K562 (cell line): ENCODE results near the gene NFATC1. TPM values are rescaled to one million over a fixed set of nuclear protein-coding genes. Genes with fewer than 3 reads are reported as not detected.

Source experiments
- ATAC-seq: fragments of 200-7000 bp; cut with Tn5 transposase; 3 replicates; pipeline ENCODE4 v1.9.1; 2020; ENCODE audit warnings: moderate library complexity
- BruUV-seq: library from RNA; stranded (reverse); fragments of 400-500 nt; replicated peaks from 2 replicates; lab custom pipeline; 2021; lab: Mats Ljungman, UMichigan
- CTCF ChIA-PET: fragments of 300-600 bp; formaldehyde crosslinking; extraction: SDS; loops from one replicate; lab custom pipeline; 2021; ENCODE audit warnings: low intra/inter-chr PET ratio; lab: Yijun Ruan, JAX
- POLR2A ChIA-PET: fragments of 300-600, 350-650 bp; sonication (Branson Sonifier 250); formaldehyde crosslinking; extraction: SDS; loops from one replicate; lab custom pipeline; 2021; ENCODE audit warnings: antibody characterized with exemption, inconsistent platforms; lab: Yijun Ruan, JAX
- DNase-seq, 4 experiments: peaks; one replicate each; pipeline versions ENCODE4 v3.0.0 to v3.0.0-alpha.2; 2011 to 2018; ENCODE audit warnings: low spot score in 3 of 4, mixed read lengths in 3 of 4; ENCODE audit errors: extremely low read depth in 1 of 4
- FAIRE-seq: peaks from 2 replicates; lab custom pipeline; 2011; peaks lifted over from hg19 to GRCh38; lab: Jason Lieb, UNC
- H2AFZ ChIP-seq: 2 replicates; pipeline ENCODE4 v1.6.0; 2011; ENCODE audit warnings: low read depth, low read length, control low read depth, inconsistent platforms
- H3K27ac ChIP-seq: fragments of 200-600 bp; 3 replicates; pipeline ENCODE4 v1.8.0; 2011; ENCODE audit warnings: low read depth, mild to moderate bottlenecking, control low read depth, inconsistent platforms, low read length, moderate library complexity, mixed read lengths; ENCODE audit errors: extremely low read depth
- H3K27me3 ChIP-seq, 2 experiments: fragments of 300-600 bp in 1 of 2; 2 replicates in 1 of 2; 3 replicates in 1 of 2; pipeline versions ENCODE4 v1.6.0 to v1.8.0; 2011; ENCODE audit warnings: inconsistent platforms in 2 of 2, low read length in 2 of 2, mild to moderate bottlenecking in 1 of 2, mixed read lengths in 1 of 2, moderate library complexity in 1 of 2; ENCODE audit not compliant: control insufficient read depth in 2 of 2, insufficient read depth in 2 of 2
- H3K36me3 ChIP-seq: fragments of 300-600 bp; 3 replicates; pipeline ENCODE4 v1.8.0; 2011; ENCODE audit warnings: mild to moderate bottlenecking, low read length, inconsistent platforms; ENCODE audit not compliant: control insufficient read depth, insufficient read depth
- H3K4me1 ChIP-seq, 2 experiments: fragments of 200-600 bp in 1 of 2; replicated peaks in 1 of 2; 2 replicates in 1 of 2; 3 replicates in 1 of 2; pipeline versions ENCODE4 v1.5.1 to v1.8.0; 2011; ENCODE audit warnings: inconsistent platforms in 2 of 2, low read length in 2 of 2, mild to moderate bottlenecking in 1 of 2, mixed read lengths in 1 of 2, moderate library complexity in 1 of 2; ENCODE audit not compliant: control insufficient read depth in 2 of 2, insufficient read depth in 2 of 2
- H3K4me2 ChIP-seq: 2 replicates; pipeline ENCODE4 v1.6.1; 2011; ENCODE audit warnings: low read length, control low read depth, inconsistent platforms, mixed read lengths; ENCODE audit not compliant: insufficient read depth
- H3K4me3 ChIP-seq: fragments of 200-600 bp; sonication (generic), shearing (Covaris generic); 2 replicates; pipeline ENCODE4 v1.5.1; 2016; ENCODE audit warnings: control low read depth, inconsistent platforms
- H3K79me2 ChIP-seq: fragments of 200-600 bp; 3 replicates; pipeline ENCODE4 v1.8.0; 2011; ENCODE audit warnings: low read length, inconsistent platforms; ENCODE audit not compliant: control insufficient read depth, insufficient read depth
- H3K9ac ChIP-seq, 2 experiments: 2 replicates each; pipeline versions ENCODE4 v1.6.0 to v1.6.1; 2011; ENCODE audit warnings: low read depth in 2 of 2, low read length in 2 of 2, control low read depth in 1 of 2, inconsistent platforms in 1 of 2, mild to moderate bottlenecking in 1 of 2, mixed read lengths in 1 of 2; ENCODE audit not compliant: insufficient read depth in 1 of 2
- H3K9me1 ChIP-seq: one replicate; pipeline ENCODE4 v1.6.0; 2011; ENCODE audit warnings: inconsistent platforms, mild to moderate bottlenecking, low read length, moderate library complexity; ENCODE audit not compliant: control insufficient read depth, insufficient read depth
- H3K9me3 ChIP-seq: replicated peaks from 2 replicates; pipeline ENCODE4 v1.5.1; 2011; ENCODE audit warnings: low read depth, low read length, inconsistent platforms; ENCODE audit not compliant: control insufficient read depth, insufficient read depth
- H4K20me1 ChIP-seq: replicated peaks from 2 replicates; pipeline ENCODE4 v1.6.1; 2011; ENCODE audit warnings: low read length, inconsistent platforms, mixed read lengths; ENCODE audit not compliant: control insufficient read depth, insufficient read depth
- CBX3 ChIP-seq, 2 experiments: IDR thresholded peaks; 1 replicate in 1 of 2; 2 replicates in 1 of 2; pipeline ENCODE4 v1.6.1; 2012; ENCODE audit warnings: inconsistent platforms in 2 of 2, low read length in 2 of 2, borderline replicate concordance in 1 of 2, control low read depth in 1 of 2
- DIDO1 ChIP-seq: fragments of 450-650 bp; IDR thresholded peaks from 2 replicates; pipeline ENCODE4 v1.6.1; 2016; ENCODE audit warnings: low read depth, missing biosample characterization, missing genetic modification characterization
- FOXP1 ChIP-seq: sonication (generic); formaldehyde crosslinking; IDR thresholded peaks from 2 replicates; pipeline ENCODE4 v1.8.0; 2022; ENCODE audit warnings: mild to moderate bottlenecking, missing genetic modification reagents
- JUN ChIP-seq, 2 experiments: sonication (generic) in 1 of 2; formaldehyde crosslinking in 1 of 2; IDR thresholded peaks; 2 replicates each; pipeline versions ENCODE4 v1.6.1 to v1.8.0; 2012 to 2022; ENCODE audit warnings: borderline replicate concordance in 2 of 2, mild to moderate bottlenecking in 2 of 2, improper control_type of control experiment in 1 of 2, low read depth in 1 of 2, low read length in 1 of 2, missing genetic modification reagents in 1 of 2
- NCOA6 ChIP-seq: fragments of 450-650 bp; IDR thresholded peaks from 2 replicates; pipeline ENCODE4 v1.6.1; 2017; ENCODE audit warnings: mild to moderate bottlenecking
- NUFIP1 ChIP-seq: fragments of 450-650 bp; IDR thresholded peaks from 2 replicates; pipeline ENCODE4 v1.6.1; 2018; ENCODE audit not compliant: partially characterized antibody
- RBBP5 ChIP-seq: fragments of 200-600 bp; sonication (generic); IDR thresholded peaks from 2 replicates; pipeline ENCODE4 v1.6.1; 2012; ENCODE audit warnings: borderline replicate concordance, mild to moderate bottlenecking, low read length, control low read depth, inconsistent platforms; ENCODE audit not compliant: insufficient read depth, poor library complexity, severe bottlenecking
- WGBS: fragments of 100-300 bp; shearing (Covaris generic); methylation state at CpG from one replicate; pipeline ENCODE4 v1.1.6; 2016; ENCODE audit warnings: low coverage, mixed read lengths; ENCODE audit not compliant: insufficient coverage; ENCODE audit errors: missing lambda C conversion rate; 5-methylcytosine and 5-hydroxymethylcytosine counted together
- in situ Hi-C: fragments of 300-500 bp; cut with MboI; formaldehyde crosslinking; loops from 4 replicates; pipeline ENCODE4 v1.15.0; 2018; ENCODE audit warnings: inconsistent platforms, mixed read lengths
- intact Hi-C: fragments of 100-400 bp; cut with micrococcal nuclease; formaldehyde crosslinking; loops from 2 replicates; pipeline ENCODE4 v1.14.2; 2022
- polyA plus RNA-seq, 8 experiments: library from polyadenylated mRNA; depleted of rRNA in 4 of 8; stranded (reverse) in 5 of 8; unstranded in 3 of 8; fragments of >200 nt; fragmentation: Nextera tagmentation in 2 of 8; fragmentation: Illumina TruSeq in 1 of 8; extraction: Ambion mirVana in 2 of 8; extraction: Trizol in 1 of 8; gene quantifications; 2 replicates each; pipeline versions ENCODE4 v1.2.1 to v1.2.3, GENCODE V29; 2011 to 2014; ENCODE audit warnings: inconsistent platforms in 1 of 8, missing spikeins in 1 of 8
- total RNA-seq, 7 experiments: library from RNA; depleted of rRNA in 6 of 7; stranded (reverse); fragments of >200 nt in 6 of 7; fragmentation: Illumina TruSeq in 2 of 7; extraction: Trizol in 2 of 7; gene quantifications; 2 replicates each; pipeline versions ENCODE4 v1.2.1 to v1.2.3, GENCODE V29; 2011 to 2021; ENCODE audit warnings: low replicate concordance in 1 of 7
- TF ChIP-seq, protein P1 (sequence below): fragments of 450-650 bp; IDR thresholded peaks from 2 replicates; pipeline ENCODE4 v1.6.1; 2016; ENCODE audit warnings: mild to moderate bottlenecking
- TF ChIP-seq, protein P2 (sequence below): sonication (generic); IDR thresholded peaks from 2 replicates; pipeline ENCODE4 v1.6.1; 2016

Gene NFATC1
- total and polyA plus RNA-seq, 9 of the 15 experiments (the other 6 are each of a cell fraction or from before 2014, with no cell fraction given) = 1.1 to 16.4 (median 2.5) TPM

DNA sequence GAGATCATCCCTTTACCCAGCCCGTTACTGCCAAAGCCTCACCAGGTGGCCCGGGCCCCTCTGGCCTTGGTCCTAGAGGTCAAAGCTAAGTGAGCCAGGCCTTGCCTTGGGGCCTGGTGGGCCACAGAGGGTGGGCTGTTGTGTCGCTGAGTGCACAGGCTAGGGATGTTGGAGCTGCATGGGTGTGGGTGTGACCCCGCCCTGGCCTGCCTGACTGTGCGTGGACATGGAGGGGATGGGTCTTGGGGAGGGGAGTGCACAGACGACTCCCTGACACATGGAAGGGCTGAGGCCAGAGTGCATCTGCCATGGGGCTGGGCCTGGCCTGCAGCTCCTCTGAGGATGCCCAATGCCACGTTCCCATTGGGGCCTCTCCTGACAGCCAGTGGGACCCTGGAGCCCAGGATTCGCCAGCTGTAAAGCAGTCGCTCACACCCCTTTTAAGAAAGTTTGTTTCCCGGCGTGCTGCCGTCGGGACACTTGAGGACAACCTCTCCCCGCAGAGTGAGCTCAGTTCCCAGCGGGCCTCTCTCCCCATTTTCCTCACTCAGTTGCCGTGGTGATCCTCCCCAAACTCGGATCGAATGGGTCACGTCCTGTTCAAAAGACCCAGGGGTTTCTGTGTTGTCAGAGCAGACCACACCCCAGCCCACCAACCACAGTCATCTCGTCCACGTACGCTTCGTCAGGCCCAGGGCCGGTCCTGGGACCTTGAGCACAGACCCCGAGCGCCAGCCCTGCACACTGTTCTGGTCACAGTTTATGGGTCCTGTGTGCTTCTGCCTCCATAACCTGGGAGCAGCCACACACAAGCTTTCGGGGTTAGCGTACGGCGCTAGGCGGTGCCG, 93.5 kb downstream of the NFATC1 start:
- 0 out of 3 replicates have a peak, but pooled peaks cover 3% of the 10 kb centered on the region for H3K36me3 ChIP-seq
- H2AFZ ChIP-seq = no peak overlapping the region
- no peaks in the 10 kb centered on the region for H3K27me3 ChIP-seq
- no peaks in the 10 kb centered on the region for H3K9me3 ChIP-seq
- no peak overlapping the region for H3K27ac ChIP-seq
- H4K20me1 ChIP-seq = no peaks in the 10 kb centered on the region
- FAIRE-seq (no peak), DNase-seq (no peak), ATAC-seq (no peak)
- no peaks in the 10 kb centered on the region for H3K9me1 ChIP-seq
- WGBS = 84% methylated on average over 13 of the region's 32 CpGs
- intact Hi-C loops (no loop called here), in situ Hi-C loops (no loop called here)
- no TSS peak for BruUV-seq
- ChIA-PET CTCF (no interaction called here), POLR2A (interaction anchor here (0.7 kb wide), 1 partner anchor 26 kb away, joined by 4 read pairs; no protein-coding TSS in a partner anchor)
- no peak overlapping the region for H3K4me2 ChIP-seq
- H3K4me1 ChIP-seq = no peaks in the 10 kb centered on the region; a peak in 1 of 5 replicates
- no peak overlapping the region for H3K4me3 ChIP-seq
- no peaks in the 10 kb centered on the region for H3K79me2 ChIP-seq
- H3K9ac ChIP-seq = no peak overlapping the region
- no peak for TF ChIP-seq DIDO1
- TF ChIP-seq CBX3 (IDR thresholded peaks at IDR 0.05; ENCODE audit: borderline replicate concordance in 1 of 2, low read length in 2 of 2) = no peak
- TF ChIP-seq, protein P1, sequence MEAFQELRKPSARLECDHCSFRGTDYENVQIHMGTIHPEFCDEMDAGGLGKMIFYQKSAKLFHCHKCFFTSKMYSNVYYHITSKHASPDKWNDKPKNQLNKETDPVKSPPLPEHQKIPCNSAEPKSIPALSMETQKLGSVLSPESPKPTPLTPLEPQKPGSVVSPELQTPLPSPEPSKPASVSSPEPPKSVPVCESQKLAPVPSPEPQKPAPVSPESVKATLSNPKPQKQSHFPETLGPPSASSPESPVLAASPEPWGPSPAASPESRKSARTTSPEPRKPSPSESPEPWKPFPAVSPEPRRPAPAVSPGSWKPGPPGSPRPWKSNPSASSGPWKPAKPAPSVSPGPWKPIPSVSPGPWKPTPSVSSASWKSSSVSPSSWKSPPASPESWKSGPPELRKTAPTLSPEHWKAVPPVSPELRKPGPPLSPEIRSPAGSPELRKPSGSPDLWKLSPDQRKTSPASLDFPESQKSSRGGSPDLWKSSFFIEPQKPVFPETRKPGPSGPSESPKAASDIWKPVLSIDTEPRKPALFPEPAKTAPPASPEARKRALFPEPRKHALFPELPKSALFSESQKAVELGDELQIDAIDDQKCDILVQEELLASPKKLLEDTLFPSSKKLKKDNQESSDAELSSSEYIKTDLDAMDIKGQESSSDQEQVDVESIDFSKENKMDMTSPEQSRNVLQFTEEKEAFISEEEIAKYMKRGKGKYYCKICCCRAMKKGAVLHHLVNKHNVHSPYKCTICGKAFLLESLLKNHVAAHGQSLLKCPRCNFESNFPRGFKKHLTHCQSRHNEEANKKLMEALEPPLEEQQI = no peak
- no peak for TF ChIP-seq RBBP5
- TF ChIP-seq, protein P2, sequence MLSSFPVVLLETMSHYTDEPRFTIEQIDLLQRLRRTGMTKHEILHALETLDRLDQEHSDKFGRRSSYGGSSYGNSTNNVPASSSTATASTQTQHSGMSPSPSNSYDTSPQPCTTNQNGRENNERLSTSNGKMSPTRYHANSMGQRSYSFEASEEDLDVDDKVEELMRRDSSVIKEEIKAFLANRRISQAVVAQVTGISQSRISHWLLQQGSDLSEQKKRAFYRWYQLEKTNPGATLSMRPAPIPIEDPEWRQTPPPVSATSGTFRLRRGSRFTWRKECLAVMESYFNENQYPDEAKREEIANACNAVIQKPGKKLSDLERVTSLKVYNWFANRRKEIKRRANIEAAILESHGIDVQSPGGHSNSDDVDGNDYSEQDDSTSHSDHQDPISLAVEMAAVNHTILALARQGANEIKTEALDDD = no peak
- TF ChIP-seq NUFIP1 = no peak
- no peak for TF ChIP-seq JUN (IDR thresholded peaks at IDR 0.05; ENCODE audit: borderline replicate concordance, low read depth, low read length)
- TF ChIP-seq JUN (CRISPR knock-in tag; IDR thresholded peaks at IDR 0.05; ENCODE audit: borderline replicate concordance) = no peak
- TF ChIP-seq NCOA6 = no peak
- no peak for TF ChIP-seq FOXP1 (CRISPR knock-in tag)
